Heart right ventricle (tissue), 16 donors: ENCODE measurements around the gene C12orf56. TPM values are rescaled to one million over a fixed set of nuclear protein-coding genes. Genes with fewer than 3 reads are reported as not detected.
A peak's percentile ranks its signal among the peaks of the same experiment; 100 is the strongest.

Source experiments
- ATAC-seq, 8 donors: fragments of 200-7000 bp; cut with Tn5 transposase; one replicate each; pipeline ENCODE4 v1.9.1; 2020; ENCODE audit warnings: mild to moderate bottlenecking in 8 of 8, moderate library complexity in 8 of 8, moderate number of reproducible peaks in 1 of 8
- DNase-seq, 2 donors: peaks; one replicate each; pipeline ENCODE4 v3.0.0-alpha.2; 2020
- H3K27ac ChIP-seq, 10 donors: fragments of 200-600 bp; sonication (generic) in 2 of 10; one replicate each; pipeline versions ENCODE4 v1.5.0 to v1.8.0; 2020 to 2022; ENCODE audit warnings: mild to moderate bottlenecking in 3 of 10
- H3K27me3 ChIP-seq, 7 donors: fragments of 200-600 bp; one replicate each; pipeline ENCODE4 v1.8.0; 2021 to 2022; ENCODE audit warnings: mild to moderate bottlenecking in 2 of 7
- H3K36me3 ChIP-seq, 9 donors: fragments of 200-600 bp; sonication (generic) in 1 of 9; one replicate each; pipeline versions ENCODE4 v1.5.0 to v1.8.0; 2020 to 2022; ENCODE audit warnings: mild to moderate bottlenecking in 2 of 9
- H3K4me1 ChIP-seq, 9 donors: fragments of 200-600 bp; sonication (generic) in 1 of 9; one replicate each; pipeline versions ENCODE4 v1.5.0 to v1.8.0; 2020 to 2022; ENCODE audit warnings: mild to moderate bottlenecking in 4 of 9
- H3K4me3 ChIP-seq, 10 donors: fragments of 200-600 bp; sonication (generic) in 2 of 10; one replicate each; pipeline versions ENCODE4 v1.5.0 to v1.8.0; 2020 to 2022; ENCODE audit warnings: mild to moderate bottlenecking in 7 of 10, moderate library complexity in 2 of 10
- H3K9me3 ChIP-seq, 11 donors: fragments of 200-600 bp in 10 of 11; sonication (generic) in 2 of 11; one replicate each; pipeline versions ENCODE4 v1.5.0 to v1.8.0; 2013 to 2022; ENCODE audit warnings: mild to moderate bottlenecking in 2 of 11, control low read depth in 1 of 11, moderate library complexity in 1 of 11
- CTCF ChIP-seq, 9 donors: fragments of 200-600 bp; sonication (generic) in 2 of 9; IDR thresholded peaks; one replicate each; pipeline versions ENCODE4 v1.5.0 to v1.8.0; 2021 to 2022; ENCODE audit warnings: antibody characterized with exemption in 9 of 9, mild to moderate bottlenecking in 5 of 9, moderate library complexity in 1 of 9
- WGBS, 2 donors: extraction: QIAGEN DNeasy Blood & Tissue Kit; methylation state at CpG; one replicate each; pipeline ENCODE4 v1.1.7; 2013; ENCODE audit warnings: inconsistent platforms in 1 of 2; 5-methylcytosine and 5-hydroxymethylcytosine counted together
- intact Hi-C, 10 donors: fragments of 100-400 bp; cut with DNase I; formaldehyde crosslinking; loops; one replicate each; pipeline versions ENCODE4 v1.11.1 to v1.14.2; 2022
- polyA plus RNA-seq, 2 donors: library from polyadenylated mRNA; stranded (reverse); fragments of 200-250 nt; gene quantifications; one replicate each; pipeline ENCODE4 v1.2.3, GENCODE V29; 2013
- total RNA-seq, 10 donors: library from RNA; stranded (reverse); fragmentation: NEBNext Ultra II Directional in 3 of 10; extraction: Animal tissue kit (Norgen Biotek cat#: 25700) in 3 of 10; gene quantifications; one replicate each; pipeline versions ENCODE4 v1.2.1 to v1.2.4, GENCODE V29; 2021 to 2023
- donor health status: Arrhythmogenic right ventricular cardiomyopathy.
- donor health status: ischemic (EF 13 %, LVEDD 7.1; RV severe dilation, severe dysfunction).
- donor health status: healthy with polysubstance abuse.
- donor health status: DM: no; HTN: yes; CAD: no.
- donor health status: DM: no; HTN: no; CAD: no.
- donor health status: ischemic (EF 25% LVEDD 6.9; RV normal size, moderate dysfunction).
- donor health status: ischemic (EF 25% LVEDD 5.7; RV mildly dilated, moderate dysfunction).
- donor health status: healthy.
- donor health status: DM: yes; HTN: yes; CAD: no.
- donor health status: Ischemic cardiomyopathy.
- donor health status: ischemic (EF 35%, LVEDD 5.7; RV mildly dilated, moderate dysfunction).
- donor health status: nonischemic (EF 11% LVEDD 7.7; RV severe dilation, severe dysfunction).
- donor health status: DM: yes; HTN: yes; CAD: no.
- donor health status: PGD.
- donor health status: ischemic (EF 29% LVEDD 5.4; RV normal size, mild dysfunction).
- donor health status: nonischemic (EF 23%, LVEDD 6.1; RV moderate dilation, normal function).

C12orf56 gene
- total and polyA plus RNA-seq, 12 donors = not detected

GRCh38 chr12:64407342-64408223 lies 17.0 kb upstream of the C12orf56 start:
- Histone ChIP-seq H3K9me3 (no peaks in the 10 kb centered on the region), H3K4me3 (no peak overlapping the region), H3K27me3 (no peaks in the 10 kb centered on the region), H3K27ac (no peak overlapping the region), H3K4me1 (peaks cover 0 to 22% (median 9%) of the 10 kb centered on the region in 9 donors), H3K36me3 (peaks cover 0 to 34% (median 17%) of the 10 kb centered on the region in 9 donors)
- intact Hi-C loops = loop anchor here in 2 of 10 donors (5.0 to 10.0 kb wide), 3 partner anchors 35 to 563 kb away; partner anchors contain the start of genes SRGAP1 (in 1 of the 2) and TBK1 (in 1 of the 2)
- DNase-seq (no peak), ATAC-seq (no peak)
- WGBS, 2 donors = 83% methylated on average over 9 of the region's 9 CpGs
- no peak for TF ChIP-seq CTCF (IDR thresholded peaks at IDR 0.05)

GRCh38 chr12:64404470-64405256 lies 14.1 kb upstream of the C12orf56 start:
- intact Hi-C loops = loop anchor here in 2 of 10 donors (5.0 to 10.0 kb wide), 3 partner anchors 38 to 560 kb away; partner anchors contain the start of genes SRGAP1 (in 1 of the 2) and TBK1 (in 1 of the 2)
- Histone ChIP-seq H3K36me3 (peaks cover 0 to 5% (median 0%) of the 10 kb centered on the region in 9 donors), H3K4me1 (peaks cover 0 to 22% (median 9%) of the 10 kb centered on the region in 9 donors), H3K27ac (peak overlapping the region; percentile 84 to 99 (median 97)), H3K27me3 (no peaks in the 10 kb centered on the region), H3K9me3 (no peaks in the 10 kb centered on the region), H3K4me3 (peak overlapping the region; percentile 68 to 100 (median 96))
- ATAC-seq (peak; percentile 35 to 71 (median 45)), DNase-seq (peak; percentile 39 to 58)
- no peak for TF ChIP-seq CTCF (IDR thresholded peaks at IDR 0.05)
- WGBS, 2 donors = 1% methylated on average over 75 to 78 of the region's 78 CpGs

DNA sequence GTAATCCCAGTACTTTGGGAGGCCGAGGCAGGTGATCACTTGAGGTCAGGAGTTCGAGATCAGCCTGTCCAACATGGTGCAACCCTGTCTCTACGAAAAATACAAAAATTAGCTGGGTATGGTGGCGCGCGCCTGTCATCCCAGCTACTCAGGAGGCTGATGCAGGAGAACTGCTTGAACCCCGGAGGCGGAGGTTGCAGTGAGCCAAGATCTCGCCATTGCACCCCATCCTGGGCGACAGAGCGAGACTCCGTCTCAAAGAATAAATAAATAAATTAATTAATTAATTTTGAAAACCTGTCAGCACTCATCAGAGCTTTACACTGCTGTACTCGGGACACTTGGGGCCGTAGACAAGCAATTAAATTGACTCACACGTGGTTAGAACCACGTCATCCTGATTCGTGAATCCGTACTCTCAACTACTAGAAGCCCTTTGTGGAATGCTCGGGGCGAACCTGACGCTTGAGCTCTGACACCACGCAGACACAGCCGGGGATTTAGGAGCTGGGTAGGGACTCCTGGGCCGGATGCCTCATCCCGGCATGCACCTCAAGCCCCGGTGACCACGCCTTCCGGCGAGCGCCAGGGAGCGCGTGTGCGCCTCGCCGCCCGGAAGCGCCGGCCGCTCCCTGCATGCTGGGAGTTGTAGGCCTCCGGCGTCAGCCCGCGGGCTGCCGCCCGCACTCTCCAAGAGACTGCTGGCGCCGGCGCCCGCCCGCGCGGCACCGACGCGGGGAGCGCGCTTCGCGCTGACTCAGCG lies 13.3 kb upstream of the C12orf56 start, which contains the start of gene XPOT:
TSS of gene XPOT (plus strand) at position 686 of the 763 bp plus-strand sequence. CDS start 5,644 bp downstream, outside the sequence.
- H3K9me3 ChIP-seq = no peaks in the 10 kb centered on the region
- 12 to 14% methylated on average over 53 to 60 of the region's 60 CpGs for WGBS, 2 donors
- H3K27me3 ChIP-seq = no peaks in the 10 kb centered on the region
- intact Hi-C loops = loop anchor here in 1 of 10 donors (10.0 kb wide), 1 partner anchor 559 kb away; the partner anchor contains the start of gene SRGAP1
- H3K27ac ChIP-seq = peak within 1 kb of the TSS; percentile 84 to 99 (median 97)
- peak in 1 of 9 donors; percentile 22 for TF ChIP-seq CTCF (IDR thresholded peaks at IDR 0.05)
- H3K4me1 ChIP-seq = peaks cover 0 to 22% (median 9%) of the 10 kb centered on the region in 9 donors
- peak; percentile 96 to 99 (median 98) for ATAC-seq
- H3K4me3 ChIP-seq = peak within 1 kb of the TSS; percentile 68 to 100 (median 96)
- H3K36me3 ChIP-seq = no peaks in the 10 kb centered on the region
- peak; percentile 93 to 95 for DNase-seq
